ENCODE measurements around the gene LRRFIP2. TPM values are rescaled to one million over a fixed set of nuclear protein-coding genes. Genes with fewer than 3 reads are reported as not detected.

LRRFIP2 gene
- total RNA-seq, 1 donor from 2014 or later = 62.4 TPM

DNA sequence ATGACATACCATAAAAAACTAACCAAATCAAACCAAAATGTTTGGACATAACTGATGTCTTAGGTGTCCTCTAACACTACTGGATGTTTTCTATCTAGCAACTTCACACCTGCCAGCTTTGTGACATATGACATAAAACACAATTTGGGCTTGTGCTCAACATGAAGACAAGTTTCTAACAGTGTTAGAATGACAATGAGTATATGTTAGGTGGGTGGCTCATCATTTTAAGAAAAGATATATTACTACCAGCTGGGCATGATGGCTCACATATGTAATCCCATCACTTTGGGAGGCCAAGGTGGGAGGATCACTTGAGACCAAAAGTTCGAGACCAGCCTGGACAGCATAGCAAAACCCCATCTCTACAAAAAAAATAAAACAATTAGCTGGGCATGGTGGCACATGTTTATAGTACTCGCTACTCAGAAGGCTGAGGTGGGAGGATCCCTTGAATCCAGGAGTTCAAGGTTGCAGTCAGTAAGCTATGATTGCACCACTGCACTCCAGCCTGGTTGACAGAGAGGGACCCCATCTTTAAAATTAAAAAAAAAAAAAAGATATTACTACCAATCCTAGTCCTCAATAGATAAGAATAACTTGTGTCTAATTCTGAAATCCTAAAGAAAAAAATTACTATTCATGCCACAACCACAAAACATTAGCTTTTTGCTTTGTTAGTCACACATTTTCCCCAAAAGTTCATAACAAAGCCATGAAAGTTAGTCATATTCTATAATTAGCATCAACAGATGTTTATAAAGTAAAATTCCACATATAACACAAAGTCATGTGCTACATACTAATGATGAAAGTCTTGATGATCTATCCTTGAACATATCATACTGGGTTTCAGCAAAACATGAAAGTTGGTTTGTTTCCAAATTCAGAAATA, 59.9 kb downstream of the LRRFIP2 start:
- Histone ChIP-seq H3K27ac (ENCODE audit: low read depth, low read length) (peak overlapping the region; percentile 71), H3K27me3 (ENCODE audit: insufficient read depth, low read length) (no peaks in the 10 kb centered on the region), H4K20me1 (ENCODE audit: insufficient read depth, low read length) (no peaks in the 10 kb centered on the region), H3K9me3 (ENCODE audit: insufficient read depth, low read depth, low read length) (no peaks in the 10 kb centered on the region), H3K4me2 (ENCODE audit: low read length) (peak overlapping the region; percentile 24), H3K79me2 (ENCODE audit: insufficient read depth, low read length) (peaks cover 3% of the 10 kb centered on the region), H2AFZ (ENCODE audit: low read depth, low read length) (no peak overlapping the region), H3K4me3 (ENCODE audit: insufficient read depth, low read depth, low read length) (no peak overlapping the region), H3K36me3 (ENCODE audit: insufficient read depth, low read length) (peaks cover 3% of the 10 kb centered on the region), H3K9ac (ENCODE audit: low read length) (no peak overlapping the region), H3K4me1 (ENCODE audit: insufficient read depth, low read length) (peaks cover 11% of the 10 kb centered on the region)
- H3K27ac Mint-ChIP-seq (ENCODE audit: unreplicated experiment) = peak overlapping the region; percentile 64
- FAIRE-seq (peak; percentile 68), DNase-seq (ENCODE audit: low read depth) (peak; percentile 91)
- H3K9me3 Mint-ChIP-seq (ENCODE audit: unreplicated experiment) = no peaks in the 10 kb centered on the region
- no peak overlapping the region for H3K4me3 Mint-ChIP-seq (ENCODE audit: unreplicated experiment)
- peaks cover 3% of the 10 kb centered on the region for H3K4me1 Mint-ChIP-seq (ENCODE audit: low read depth, unreplicated experiment)
- peaks cover 3% of the 10 kb centered on the region for H3K36me3 Mint-ChIP-seq (ENCODE audit: low read depth, unreplicated experiment)
- no peaks in the 10 kb centered on the region for H3K27me3 Mint-ChIP-seq (ENCODE audit: low read depth, unreplicated experiment)
- TF ChIP-seq CTCF (IDR thresholded peaks at IDR 0.05; ENCODE audit: insufficient read depth, low read depth, low read length) (no peak), EZH2 (IDR thresholded peaks at IDR 0.05; ENCODE audit: insufficient read depth, low read length) (no peak)

DNA sequence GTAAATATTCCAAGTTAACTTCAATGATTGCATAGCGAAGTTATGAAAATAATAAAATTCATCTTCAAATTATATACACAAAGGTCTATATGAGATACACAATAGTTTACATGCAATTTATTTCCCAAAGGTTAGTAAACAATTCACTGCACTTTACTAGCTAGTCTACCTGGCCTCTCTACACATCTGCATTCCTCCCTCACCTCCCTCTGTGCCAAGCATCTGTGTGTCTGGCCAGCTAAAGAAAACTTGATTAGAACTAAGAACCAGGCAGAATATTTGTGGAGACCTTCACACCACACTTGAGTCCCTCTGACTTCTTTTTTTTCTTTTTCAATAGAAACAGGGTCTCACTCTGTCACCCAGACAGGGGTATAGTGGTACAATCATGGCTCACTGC, 61.4 kb downstream of the LRRFIP2 start:
- Histone ChIP-seq H3K79me2 (ENCODE audit: insufficient read depth, low read length) (peaks cover 3% of the 10 kb centered on the region), H3K9ac (ENCODE audit: low read length) (no peak overlapping the region), H3K36me3 (ENCODE audit: insufficient read depth, low read length) (peaks cover 3% of the 10 kb centered on the region), H3K4me3 (ENCODE audit: insufficient read depth, low read depth, low read length) (no peak overlapping the region), H3K4me2 (ENCODE audit: low read length) (no peak overlapping the region), H3K9me3 (ENCODE audit: insufficient read depth, low read depth, low read length) (no peaks in the 10 kb centered on the region), H3K4me1 (ENCODE audit: insufficient read depth, low read length) (peaks cover 11% of the 10 kb centered on the region), H3K27me3 (ENCODE audit: insufficient read depth, low read length) (no peaks in the 10 kb centered on the region), H2AFZ (ENCODE audit: low read depth, low read length) (no peak overlapping the region), H3K27ac (ENCODE audit: low read depth, low read length) (no peak overlapping the region), H4K20me1 (ENCODE audit: insufficient read depth, low read length) (no peaks in the 10 kb centered on the region)
- H3K27ac Mint-ChIP-seq (ENCODE audit: unreplicated experiment) = no peak overlapping the region
- H3K27me3 Mint-ChIP-seq (ENCODE audit: low read depth, unreplicated experiment) = no peaks in the 10 kb centered on the region
- no peak for FAIRE-seq
- no peaks in the 10 kb centered on the region for H3K9me3 Mint-ChIP-seq (ENCODE audit: unreplicated experiment)
- TF ChIP-seq EZH2 (IDR thresholded peaks at IDR 0.05; ENCODE audit: insufficient read depth, low read length) (no peak), CTCF (IDR thresholded peaks at IDR 0.05; ENCODE audit: insufficient read depth, low read depth, low read length) (no peak)
- H3K36me3 Mint-ChIP-seq (ENCODE audit: low read depth, unreplicated experiment) = peaks cover 3% of the 10 kb centered on the region
- H3K4me1 Mint-ChIP-seq (ENCODE audit: low read depth, unreplicated experiment) = peaks cover 3% of the 10 kb centered on the region
- no peak overlapping the region for H3K4me3 Mint-ChIP-seq (ENCODE audit: unreplicated experiment)
- no peak for DNase-seq (ENCODE audit: low read depth)

- DNase-seq (ENCODE audit: low read depth) = no peak
- H2AFZ ChIP-seq (ENCODE audit: low read depth, low read length) = no peak overlapping the region
- no peak for TF ChIP-seq CTCF (IDR thresholded peaks at IDR 0.05; ENCODE audit: insufficient read depth, low read depth, low read length)
- TF ChIP-seq EZH2 (IDR thresholded peaks at IDR 0.05; ENCODE audit: insufficient read depth, low read length) = no peak
- H3K36me3 ChIP-seq (ENCODE audit: insufficient read depth, low read length) = peaks cover 3% of the 10 kb centered on the region
- peaks cover 3% of the 10 kb centered on the region for H3K36me3 Mint-ChIP-seq (ENCODE audit: low read depth, unreplicated experiment)
- FAIRE-seq = no peak
- H3K4me3 Mint-ChIP-seq (ENCODE audit: unreplicated experiment) = no peak overlapping the region
- H4K20me1 ChIP-seq (ENCODE audit: insufficient read depth, low read length) = no peaks in the 10 kb centered on the region
- no peaks in the 10 kb centered on the region for H3K27me3 Mint-ChIP-seq (ENCODE audit: low read depth, unreplicated experiment)
- no peak overlapping the region for H3K4me3 ChIP-seq (ENCODE audit: insufficient read depth, low read depth, low read length)
- H3K9me3 ChIP-seq (ENCODE audit: insufficient read depth, low read depth, low read length) = no peaks in the 10 kb centered on the region
- H3K27ac Mint-ChIP-seq (ENCODE audit: unreplicated experiment) = no peak overlapping the region
- peaks cover 3% of the 10 kb centered on the region for H3K4me1 Mint-ChIP-seq (ENCODE audit: low read depth, unreplicated experiment)
- H3K9me3 Mint-ChIP-seq (ENCODE audit: unreplicated experiment) = no peaks in the 10 kb centered on the region
- no peak overlapping the region for H3K9ac ChIP-seq (ENCODE audit: low read length)
- H3K27me3 ChIP-seq (ENCODE audit: insufficient read depth, low read length) = no peaks in the 10 kb centered on the region
- H3K4me1 ChIP-seq (ENCODE audit: insufficient read depth, low read length) = peaks cover 11% of the 10 kb centered on the region
- no peak overlapping the region for H3K4me2 ChIP-seq (ENCODE audit: low read length)
- H3K27ac ChIP-seq (ENCODE audit: low read depth, low read length) = no peak overlapping the region
- H3K79me2 ChIP-seq (ENCODE audit: insufficient read depth, low read length) = peaks cover 3% of the 10 kb centered on the region
Measured at GRCh38 chr3:37111199-37111598, 63.2 kb downstream of the LRRFIP2 start.
